GM19099 (cell line): ENCODE measurements around the gene SESN3.

Source experiments
- POLR2A ChIP-seq: IDR thresholded peaks from 3 replicates; pipeline ENCODE4 v1.6.1; 2011; ENCODE audit warnings: low read depth; ENCODE audit not compliant: insufficient read length; ENCODE audit errors: extremely low read depth

SESN3 gene

GRCh38 chr11:95192717-95193116 is 38.3 kb downstream of the SESN3 start:
- no peak for TF ChIP-seq POLR2A

GRCh38 chr11:95187723-95188122 is 43.3 kb downstream of the SESN3 start:
- TF ChIP-seq POLR2A, result no peak

DNA sequence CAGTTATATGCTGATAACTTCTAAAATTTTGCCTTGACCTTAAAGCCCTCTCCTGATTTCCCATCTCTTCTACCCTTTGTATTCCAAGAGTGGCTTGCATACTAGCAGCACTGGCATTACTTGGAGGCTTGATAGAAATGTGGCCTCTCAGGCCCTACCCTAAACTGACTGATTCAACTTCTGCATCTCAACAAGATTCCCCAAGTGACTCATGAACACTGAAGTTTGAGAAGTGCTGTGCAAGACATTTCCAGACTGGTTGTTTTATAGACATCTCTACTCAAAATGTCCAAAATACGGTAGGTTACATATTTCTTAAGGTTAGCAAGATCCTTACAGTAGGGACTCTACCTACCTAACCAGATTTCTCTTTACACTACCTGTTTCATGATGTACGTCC is 48.6 kb downstream of the SESN3 start:
- no peak for TF ChIP-seq POLR2A

DNA sequence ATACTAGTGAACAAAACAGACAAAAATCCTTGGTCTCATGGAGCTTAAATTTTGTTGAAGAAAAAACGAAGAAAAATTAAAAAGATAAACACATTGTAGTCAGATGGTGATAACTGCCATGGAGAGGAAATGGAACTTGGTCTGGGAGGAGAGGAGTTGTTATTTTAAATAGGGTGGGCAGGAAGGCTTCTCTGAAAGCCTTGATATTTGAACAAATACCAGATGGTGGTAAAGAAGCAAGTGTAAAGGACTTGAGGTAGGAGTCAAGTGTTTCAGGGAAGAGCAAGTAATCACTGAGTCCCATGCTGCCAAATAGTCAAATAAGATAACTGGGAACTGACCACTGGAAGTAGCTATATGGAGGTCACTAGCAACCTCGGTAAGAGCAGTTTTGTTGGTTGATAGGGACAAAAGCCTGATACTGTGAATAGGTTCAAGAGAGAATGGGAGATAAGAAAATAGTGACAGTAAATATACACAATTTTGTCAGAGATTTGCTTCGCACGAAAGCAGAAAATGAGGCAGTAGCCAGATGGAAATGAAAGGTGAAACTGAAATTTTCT is 55.1 kb downstream of the SESN3 start:
- no peak for TF ChIP-seq POLR2A

DNA sequence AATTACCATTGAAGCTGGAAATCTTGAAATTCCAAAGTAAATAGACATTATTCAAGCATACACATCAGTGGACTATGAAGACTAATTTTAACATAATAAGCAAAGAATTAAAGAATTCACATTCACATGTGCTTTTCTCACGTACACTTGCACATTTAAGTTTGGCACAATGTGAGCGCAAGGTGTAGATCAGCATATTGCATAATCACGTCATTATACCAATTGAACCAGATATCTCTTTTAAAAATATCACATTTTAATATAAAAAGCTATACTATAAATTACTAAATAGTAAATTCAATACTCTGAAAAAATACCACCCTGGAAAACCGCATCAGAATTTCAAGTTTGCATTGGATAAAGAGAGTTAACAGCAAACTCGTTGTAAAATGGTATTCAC is 60.7 kb downstream of the SESN3 start:
- TF ChIP-seq POLR2A, result no peak

GRCh38 chr11:95166781-95167180 is 64.2 kb downstream of the SESN3 start:
- no peak for TF ChIP-seq POLR2A

- no peak for TF ChIP-seq POLR2A
Observed at GRCh38 chr11:95165638-95166037, 65.4 kb downstream of the SESN3 start.

GRCh38 chr11:95163106-95163505 is 67.9 kb downstream of the SESN3 start:
- TF ChIP-seq POLR2A, result no peak

DNA sequence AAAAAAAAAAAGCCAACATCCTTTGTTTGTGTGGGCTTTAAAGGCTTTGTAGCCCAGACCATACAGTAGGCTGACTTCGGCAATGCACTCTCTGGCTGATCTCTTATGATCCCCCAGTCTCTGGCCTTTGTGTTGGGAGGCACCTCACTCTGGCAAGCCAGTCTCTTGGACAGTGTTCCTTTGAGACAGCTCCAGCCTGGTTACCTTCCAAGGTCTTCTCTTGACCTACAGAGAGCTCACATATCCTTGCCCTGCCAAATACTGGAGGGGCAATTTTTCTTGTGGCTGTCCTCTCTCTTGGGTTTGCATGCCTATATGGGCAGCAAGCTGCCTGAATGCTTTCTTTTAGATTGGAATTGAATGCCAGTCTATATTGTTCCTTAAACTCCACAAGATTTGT is 69.8 kb downstream of the SESN3 start:
- TF ChIP-seq POLR2A, result no peak

DNA sequence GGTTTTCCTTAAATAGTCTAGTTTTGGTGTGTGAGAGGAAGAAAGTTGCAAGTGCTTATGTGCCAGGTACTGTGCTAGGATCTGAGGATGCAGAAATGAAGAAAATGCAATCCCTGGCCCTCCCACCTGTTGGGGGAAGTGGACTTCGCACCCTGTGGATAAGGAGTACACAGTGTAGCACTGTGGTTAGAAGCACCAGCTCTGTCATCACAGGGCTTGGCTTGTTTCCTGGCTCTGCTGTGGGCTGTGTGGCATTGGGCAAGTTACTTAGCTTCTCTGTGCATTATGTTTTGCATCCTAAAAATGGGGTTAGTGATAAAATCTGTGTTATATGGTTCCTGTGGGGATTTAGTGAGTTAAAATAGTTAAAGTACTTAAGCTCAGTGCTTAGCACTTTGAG is 73.2 kb downstream of the SESN3 start:
- TF ChIP-seq POLR2A, result no peak

- no peak for TF ChIP-seq POLR2A
Observed at GRCh38 chr11:95156916-95157541, 74.0 kb downstream of the SESN3 start.

DNA sequence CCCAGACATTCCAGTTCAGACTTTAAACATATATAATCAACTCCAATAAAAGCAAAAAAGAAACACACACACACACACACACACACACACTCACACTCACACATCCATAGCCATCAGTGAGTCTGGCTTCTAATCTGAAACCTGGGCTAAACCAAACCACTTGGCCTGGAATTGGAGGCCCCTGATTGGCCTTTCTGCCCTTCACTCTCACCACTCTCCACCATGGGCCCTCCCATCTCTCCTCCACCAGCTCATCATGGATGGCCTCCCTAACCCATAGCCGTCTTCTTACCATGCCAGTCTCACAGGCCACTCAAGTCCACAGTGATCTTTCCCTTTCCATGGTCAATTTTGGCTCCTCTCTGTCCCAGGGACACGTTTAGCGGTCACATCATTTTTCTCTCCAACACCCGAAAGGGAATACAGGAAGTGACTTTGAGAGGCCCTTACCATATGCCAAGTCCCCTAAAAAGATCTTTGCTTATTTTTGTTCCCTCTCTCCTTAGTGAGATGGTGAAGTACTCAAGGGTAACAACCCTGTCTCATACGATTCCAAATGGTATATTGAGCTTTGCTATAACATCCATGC is 74.8 kb downstream of the SESN3 start:
- TF ChIP-seq POLR2A, result no peak

GRCh38 chr11:95155385-95155784 is 75.6 kb downstream of the SESN3 start:
- no peak for TF ChIP-seq POLR2A

DNA sequence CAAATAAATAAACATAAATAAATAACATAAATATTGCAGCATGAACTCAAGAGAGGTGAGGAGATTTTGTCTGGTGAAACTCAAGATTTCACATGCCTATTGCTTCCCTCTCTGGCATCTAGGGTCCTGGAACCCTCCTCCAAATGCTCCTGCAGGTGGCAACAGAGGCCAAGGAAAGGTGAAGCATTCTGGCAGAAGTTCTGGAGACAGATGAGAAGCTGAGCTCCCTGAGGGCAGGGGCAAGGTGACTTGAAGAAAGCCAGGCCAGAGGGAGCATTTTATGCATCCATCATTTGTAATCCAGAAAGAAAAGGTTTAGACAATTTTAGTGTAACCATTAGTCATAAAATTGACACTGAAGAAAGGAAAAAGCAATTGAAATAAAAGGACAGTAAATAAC is 76.5 kb downstream of the SESN3 start:
- TF ChIP-seq POLR2A, result no peak

GRCh38 chr11:95153857-95154246 is 77.2 kb downstream of the SESN3 start:
- no peak for TF ChIP-seq POLR2A

- TF ChIP-seq POLR2A, result no peak
Observed at GRCh38 chr11:95152876-95153856, 77.8 kb downstream of the SESN3 start.

- TF ChIP-seq POLR2A, result peak; percentile 79
Observed at GRCh38 chr11:95150956-95151684, 79.9 kb downstream of the SESN3 start.
